Right lung (tissue), 5 donors: ENCODE results near the gene KRTAP5-10. TPM values are rescaled to one million over a fixed set of nuclear protein-coding genes. Genes with fewer than 3 reads are reported as not detected.
"Not testable (repeated sequence)": the region's sequence is repeated elsewhere in the genome, so short reads cannot be mapped to it uniquely, and the experiment has no call there.

Source experiments
- DNase-seq, 2 donors: peaks; one replicate each; pipeline ENCODE4 v3.0.0-alpha.2; 2013
- polyA plus RNA-seq, 5 donors: library from polyadenylated mRNA; unstranded; fragments of 120-200 nt; gene quantifications; one replicate each; pipeline versions ENCODE4 v1.2.1 to v1.2.3, GENCODE V29; 2013; ENCODE audit warnings: inconsistent platforms in 1 of 5, low replicate concordance in 1 of 5; ENCODE audit not compliant: insufficient read length in 5 of 5, insufficient read depth in 1 of 5

KRTAP5-10 gene
- polyA plus RNA-seq, 5 donors = 0.10 to 0.22 (median 0.19) TPM; not detected in 1

DNA sequence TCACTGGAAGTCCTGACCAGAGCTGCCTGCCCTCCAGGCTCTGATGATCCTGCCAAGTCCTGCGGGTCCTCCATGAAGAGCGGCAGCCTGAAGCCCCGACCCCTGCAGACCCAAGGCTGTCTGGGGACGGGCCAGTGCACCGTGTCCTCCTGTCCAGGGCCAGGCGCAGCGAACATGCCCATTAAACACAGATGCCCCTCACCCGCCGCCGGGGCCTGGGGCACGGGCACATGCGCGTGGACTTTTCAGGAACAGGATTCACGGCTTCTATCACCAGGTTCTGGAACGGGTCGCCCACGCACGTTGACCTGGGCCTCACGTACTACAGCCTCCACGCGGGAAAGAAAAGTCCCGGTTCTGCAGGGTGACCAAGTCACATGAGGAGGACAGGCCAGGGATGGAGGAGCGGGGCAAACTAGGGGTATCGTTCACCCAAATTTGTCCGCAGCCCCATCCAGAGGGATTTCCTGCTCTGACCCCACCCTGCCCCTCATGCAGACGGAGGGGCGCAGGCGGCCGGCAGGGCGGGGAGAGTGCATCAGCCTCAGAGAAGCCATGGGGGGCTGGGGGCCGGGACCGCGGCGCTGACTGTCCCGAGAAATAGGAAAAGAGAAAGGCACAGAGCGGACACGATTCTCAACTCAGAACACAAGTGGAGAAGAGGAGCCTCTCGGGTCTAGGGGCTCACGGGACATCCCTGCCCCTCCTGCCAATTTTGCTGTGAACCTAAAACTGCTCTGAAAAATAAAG lies 5.9 kb downstream of the KRTAP5-10 start:
- DNase-seq = not testable (repeated sequence)

- no peak for DNase-seq
Observed at GRCh38 chr11:71572811-71573210, 7.4 kb downstream of the KRTAP5-10 start.

DNA sequence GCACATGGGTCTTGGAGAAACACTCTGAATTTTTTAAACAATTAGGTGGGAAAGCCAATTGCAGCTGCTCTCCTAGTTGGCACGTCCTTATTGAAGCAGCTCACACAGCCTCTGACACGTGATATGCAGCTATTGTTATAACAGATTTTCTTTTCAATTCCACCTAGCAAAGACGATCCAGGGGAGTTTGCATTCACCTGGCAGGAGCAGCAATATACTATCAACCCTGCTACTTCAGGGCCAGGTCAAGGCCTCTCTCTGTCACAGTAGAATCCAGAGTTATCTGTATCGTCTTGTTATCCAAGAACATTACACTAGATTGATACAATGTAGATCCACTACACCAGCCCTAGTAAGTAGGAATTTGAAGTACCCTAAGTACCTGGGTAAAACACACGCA lies 9.1 kb downstream of the KRTAP5-10 start:
- no peak for DNase-seq

GRCh38 chr11:71575723-71576424 lies 10.5 kb downstream of the KRTAP5-10 start:
- no peak for DNase-seq

DNA sequence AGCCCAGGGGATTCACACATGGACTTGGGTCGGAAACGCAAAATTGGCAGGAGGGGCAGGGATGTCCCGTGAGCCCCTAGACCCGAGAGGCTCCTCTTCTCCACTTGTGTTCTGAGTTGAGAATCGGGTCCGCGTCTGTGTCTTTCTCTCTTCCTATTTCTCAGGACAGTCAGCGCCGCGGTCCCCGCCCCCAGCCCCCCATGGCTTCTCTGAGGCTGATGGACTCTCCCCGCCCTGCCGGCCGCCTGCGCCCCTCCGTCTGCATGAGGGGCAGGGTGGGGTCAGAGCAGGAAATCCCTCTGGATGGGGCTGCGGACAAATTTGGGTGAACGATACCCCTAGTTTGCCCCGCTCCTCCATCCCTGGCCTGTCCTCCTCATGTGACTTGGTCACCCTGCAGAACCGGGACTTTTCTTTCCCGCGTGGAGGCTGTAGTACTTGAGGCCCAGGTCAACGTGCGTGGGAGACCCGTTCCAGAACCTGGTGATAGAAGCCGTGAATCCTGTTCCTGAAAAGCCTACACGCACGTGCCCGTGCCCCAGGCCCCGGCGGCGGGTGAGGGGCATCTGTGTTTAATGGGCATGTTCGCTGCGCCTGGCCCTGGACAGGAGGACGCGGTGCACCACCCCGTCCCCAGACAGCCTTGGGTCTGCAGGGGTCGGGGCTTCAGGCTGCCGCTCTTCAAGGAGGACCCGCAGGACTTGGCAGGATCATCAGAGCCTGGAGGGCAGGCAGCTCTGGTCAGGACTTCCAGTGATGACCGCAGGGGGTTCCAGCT lies 11.5 kb downstream of the KRTAP5-10 start:
- not testable (repeated sequence) for DNase-seq

DNA sequence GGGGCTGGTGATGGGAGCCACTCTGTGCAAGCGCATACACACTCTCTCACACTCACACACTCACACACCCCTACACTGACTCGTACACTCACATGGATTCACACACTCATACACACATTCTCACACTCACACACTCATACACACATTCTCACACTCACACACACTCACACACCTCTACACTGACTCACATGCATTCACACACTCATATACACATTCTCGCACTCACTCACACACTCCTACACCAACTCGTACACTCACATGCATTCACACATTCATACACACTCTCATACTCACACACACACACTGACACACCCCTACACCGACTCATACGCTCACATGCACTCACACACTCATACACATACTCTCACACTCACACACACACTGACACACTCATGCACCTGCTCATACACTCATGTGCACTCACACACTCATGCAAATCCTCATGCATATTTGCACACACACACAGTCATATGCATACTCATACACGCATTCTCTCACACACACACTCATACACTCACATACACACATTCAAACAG lies 12.2 kb downstream of the KRTAP5-10 start:
- DNase-seq = no peak

GRCh38 chr11:71579513-71579912 lies 14.2 kb downstream of the KRTAP5-10 start:
- DNase-seq = not testable (repeated sequence)

DNA sequence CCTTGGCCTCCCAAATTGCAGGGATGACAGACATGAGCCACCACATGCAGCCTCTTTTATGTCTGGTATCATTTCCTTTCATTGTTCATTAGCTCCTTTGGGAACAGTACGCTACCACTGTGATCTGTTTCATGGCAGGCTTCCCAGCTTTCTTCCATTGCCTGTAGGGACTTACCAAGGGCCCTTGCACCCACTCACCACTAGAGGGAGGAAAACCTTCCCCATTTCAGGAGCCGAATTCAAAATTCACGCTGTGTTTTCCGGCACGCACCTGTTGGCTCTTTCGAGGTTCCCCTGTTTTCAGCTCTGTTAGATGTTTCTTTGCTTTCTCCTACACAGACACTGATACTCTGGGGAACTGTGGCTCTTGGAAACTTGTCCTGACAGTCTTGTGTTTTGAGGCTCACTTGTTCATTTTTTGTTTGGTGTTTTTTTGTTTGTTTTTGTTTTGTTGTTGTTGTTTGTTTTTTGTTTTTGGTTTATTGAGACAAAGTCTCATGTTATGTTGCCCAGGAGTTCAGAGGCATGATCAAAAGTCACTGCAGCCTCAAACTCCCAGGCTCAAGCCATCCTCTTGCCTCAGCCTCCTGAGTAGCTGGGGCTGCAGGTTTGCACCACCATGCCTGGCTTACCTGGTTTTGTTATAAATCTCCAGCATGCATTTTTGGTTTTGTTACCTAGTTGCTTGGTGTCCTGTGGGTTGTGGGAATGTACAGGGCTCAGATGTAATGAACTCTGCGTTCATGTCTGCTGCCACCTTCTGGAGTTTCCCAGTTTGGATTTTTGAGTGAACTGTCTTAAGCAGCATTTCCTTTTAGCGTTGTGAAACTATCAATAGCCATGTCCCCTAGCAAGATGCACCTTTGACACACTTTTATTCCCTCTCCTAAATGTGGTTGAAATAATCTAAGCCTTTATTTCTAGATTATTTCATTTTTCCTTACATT lies 15.0 kb downstream of the KRTAP5-10 start:
- DNase-seq = peak in 1 of 2 donors; percentile 46

DNA sequence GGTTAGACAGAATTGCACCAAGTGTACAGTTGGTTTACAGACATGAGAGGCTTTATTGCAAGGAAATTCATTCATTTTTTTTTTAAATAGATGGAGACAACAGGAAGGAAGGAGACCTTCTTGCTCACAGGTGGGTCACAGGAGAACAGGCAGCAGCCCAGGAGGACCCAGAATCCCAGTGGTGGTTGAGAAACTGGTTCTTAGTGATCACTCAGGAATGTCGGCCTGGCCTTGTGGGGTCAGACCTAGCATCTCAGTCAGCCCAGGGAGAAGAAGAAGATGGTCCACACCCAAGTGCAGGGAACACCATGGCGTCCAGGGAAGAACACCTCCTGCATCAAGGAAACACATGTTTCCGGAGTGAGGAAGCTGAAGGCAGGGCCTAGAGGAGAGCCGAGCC lies 16.5 kb downstream of the KRTAP5-10 start:
- DNase-seq = no peak

- DNase-seq = no peak
Observed at GRCh38 chr11:71582309-71582895, 17.0 kb downstream of the KRTAP5-10 start, which contains the start of gene KRTAP5-11. TSS of gene KRTAP5-11 (minus strand) at chr11:71582875. CDS start at chr11:71582837, 38 bp downstream.

- DNase-seq = not testable (repeated sequence)
Observed at GRCh38 chr11:71582969-71583368, 17.6 kb downstream of the KRTAP5-10 start.

GRCh38 chr11:71585673-71586072 lies 20.3 kb downstream of the KRTAP5-10 start:
- DNase-seq = not testable (repeated sequence)

GRCh38 chr11:71588314-71588713 lies 23.0 kb downstream of the KRTAP5-10 start:
- not testable (repeated sequence) for DNase-seq

DNA sequence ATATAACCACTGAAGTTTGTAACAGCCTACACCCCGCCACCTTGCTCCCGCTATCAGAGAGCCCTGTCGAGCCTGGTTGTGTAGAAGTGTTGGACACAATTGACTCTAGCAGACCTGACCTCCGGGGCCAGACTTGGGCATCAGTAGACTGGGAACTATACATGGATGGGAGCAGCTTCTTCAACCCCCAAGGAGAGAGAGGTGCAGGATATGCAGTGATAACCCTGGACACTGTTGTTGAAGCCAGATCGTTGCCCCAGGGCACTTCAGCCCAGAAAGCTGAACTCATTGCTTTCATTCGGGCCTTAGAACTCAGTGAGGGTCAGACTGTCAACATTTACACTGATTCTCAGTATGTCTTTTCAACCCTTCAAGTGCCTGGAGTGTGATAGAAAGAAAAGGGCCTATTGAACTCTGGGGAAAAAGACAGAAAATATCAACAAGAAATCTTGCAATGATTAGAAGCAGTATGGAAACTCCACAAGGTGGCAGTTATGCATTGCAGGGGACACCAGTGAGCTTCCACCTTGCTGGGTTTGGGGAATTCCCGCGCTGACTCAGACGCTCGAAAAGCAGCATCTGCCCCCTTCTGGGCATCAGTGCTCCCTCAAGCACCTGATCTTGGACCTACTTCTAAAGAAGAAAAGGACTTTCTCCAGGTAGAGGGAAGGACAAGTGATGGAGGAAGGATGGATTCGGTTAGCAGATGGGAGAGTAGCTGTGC lies 23.6 kb downstream of the KRTAP5-10 start:
- DNase-seq = not testable (repeated sequence)

GRCh38 chr11:71589546-71589920 lies 24.2 kb downstream of the KRTAP5-10 start:
- not testable (repeated sequence) for DNase-seq

GRCh38 chr11:71603221-71603620 lies 37.9 kb downstream of the KRTAP5-10 start:
- not testable (repeated sequence) for DNase-seq

- not testable (repeated sequence) for DNase-seq
Observed at GRCh38 chr11:71604798-71605488, 39.6 kb downstream of the KRTAP5-10 start.

- not testable (repeated sequence) for DNase-seq
Observed at GRCh38 chr11:71606853-71607519, 41.6 kb downstream of the KRTAP5-10 start.
